Kidney (tissue), 14 donors: ENCODE measurements around the gene TRPC4AP. TPM values are rescaled to one million over a fixed set of nuclear protein-coding genes. Genes with fewer than 3 reads are reported as not detected.

Source experiments
- DNase-seq, 5 donors: peaks; one replicate each; pipeline ENCODE4 v3.0.0-alpha.2; 2013 to 2020
- FAIRE-seq: peaks from 2 replicates; lab custom pipeline; 2012; peaks lifted over from hg19 to GRCh38; lab: Jason Lieb, UNC
- H3K27ac ChIP-seq, 2 donors: one replicate each; pipeline ENCODE4 v1.7.0; 2013; ENCODE audit warnings: low read depth in 2 of 2, low read length in 2 of 2, inconsistent platforms in 1 of 2
- H3K27me3 ChIP-seq: one replicate; pipeline ENCODE4 v1.7.1; 2013; ENCODE audit warnings: low read length, inconsistent platforms; ENCODE audit not compliant: control insufficient read depth, insufficient read depth
- H3K36me3 ChIP-seq, 3 donors: one replicate each; pipeline versions ENCODE4 v1.7.0 to v1.7.1; 2013; ENCODE audit warnings: low read length in 3 of 3, control low read depth in 1 of 3, inconsistent platforms in 1 of 3; ENCODE audit not compliant: insufficient read depth in 3 of 3, control insufficient read depth in 2 of 3
- H3K4me1 ChIP-seq, 3 donors: one replicate each; pipeline versions ENCODE4 v1.7.0 to v1.7.1; 2013; ENCODE audit warnings: low read length in 3 of 3, inconsistent platforms in 1 of 3, low read depth in 1 of 3; ENCODE audit not compliant: control insufficient read depth in 2 of 3, insufficient read depth in 2 of 3
- H3K4me3 ChIP-seq, 3 donors: one replicate each; pipeline versions ENCODE4 v1.7.0 to v1.8.1; 2013; ENCODE audit warnings: low read length in 3 of 3, control low read depth in 1 of 3, inconsistent platforms in 1 of 3
- H3K9ac ChIP-seq, 3 donors: one replicate each; pipeline versions ENCODE4 v1.7.0 to v1.7.1; 2013; ENCODE audit warnings: low read length in 3 of 3, control low read depth in 1 of 3, inconsistent platforms in 1 of 3
- H3K9me3 ChIP-seq, 3 donors: one replicate each; pipeline versions ENCODE4 v1.7.0 to v1.7.1; 2013; ENCODE audit warnings: low read length in 3 of 3, control low read depth in 1 of 3, inconsistent platforms in 1 of 3; ENCODE audit not compliant: control insufficient read depth in 2 of 3, insufficient read depth in 1 of 3
- intact Hi-C: fragments of 100-400 bp; cut with DNase I; formaldehyde crosslinking; loops from one replicate; pipeline ENCODE4 v1.11.1; 2022
- polyA plus RNA-seq: library from polyadenylated mRNA; stranded (reverse); fragments of 350-450 nt; fragmentation: Illumina TruSeq; extraction: RNeasy Lipid Tissue Mini Kit (QIAGEN cat#74804); gene quantifications from one replicate; pipeline ENCODE4 v1.2.3, GENCODE V29; 2014; ENCODE audit warnings: low read depth, low replicate concordance; ENCODE audit not compliant: insufficient read depth
- total RNA-seq: library from RNA; stranded (reverse); fragmentation: NEBNext Ultra II Directional; extraction: Animal tissue kit (Norgen Biotek cat#: 25700); gene quantifications from one replicate; pipeline ENCODE4 v1.2.1, GENCODE V29; 2021
- TF ChIP-seq, protein P1 (sequence below): IDR thresholded peaks from 3 replicates; pipeline ENCODE4 v1.5.1; 2012; ENCODE audit warnings: mild to moderate bottlenecking, moderate library complexity, borderline replicate concordance; ENCODE audit not compliant: insufficient read depth; ENCODE audit errors: extremely low read depth
- donor health status: control.
- donor health status: control.
- donor health status: control.
- donor health status: control.
- donor health status: control.
- donor health status: DM: yes; HTN: yes; CAD: no.
- donor health status: Normal renal cell carcinoma (clear cell type).

TRPC4AP gene
- total and polyA plus RNA-seq, 2 donors from 2014 or later = 36.5 to 51.2 TPM

DNA sequence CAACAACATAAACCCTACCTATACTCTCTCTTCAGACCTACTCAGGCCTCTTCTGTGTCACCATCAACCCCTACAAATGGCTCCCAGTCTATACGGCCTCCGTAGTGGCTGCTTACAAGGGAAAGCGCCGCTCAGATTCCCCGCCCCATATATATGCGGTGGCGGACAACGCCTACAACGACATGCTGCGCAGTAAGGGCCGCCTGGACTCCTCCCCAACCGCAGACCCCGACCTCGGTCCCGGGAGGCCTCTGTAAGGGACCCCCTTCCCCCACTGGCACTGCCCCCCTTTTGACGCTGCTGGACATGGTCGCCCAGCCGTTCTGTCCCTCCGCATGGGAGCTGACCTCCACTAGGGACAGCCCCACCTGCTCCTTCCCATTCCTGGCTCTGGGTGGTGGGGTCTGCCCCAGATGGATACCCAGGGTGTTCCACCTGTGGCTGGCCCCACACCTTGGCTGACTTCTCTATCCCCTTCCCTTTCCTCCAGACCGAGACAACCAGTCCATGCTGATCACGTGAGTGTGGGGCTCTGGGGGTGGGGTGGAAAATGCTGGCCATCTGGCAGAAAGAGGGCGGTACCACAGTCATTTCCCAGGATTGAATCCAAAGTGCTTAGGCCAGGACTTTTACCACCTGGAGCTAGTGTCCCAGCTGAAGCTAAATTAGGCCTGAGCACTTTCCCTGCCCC, 111.9 kb downstream of the TRPC4AP start:
- H3K36me3 ChIP-seq = no peaks in the 10 kb centered on the region
- no peak overlapping the region for H3K9ac ChIP-seq
- H3K4me1 ChIP-seq = peaks cover 0 to 4% (median 0%) of the 10 kb centered on the region in 3 donors
- no peaks in the 10 kb centered on the region for H3K9me3 ChIP-seq
- H3K4me3 ChIP-seq = no peak overlapping the region
- no peaks in the 10 kb centered on the region for H3K27me3 ChIP-seq
- intact Hi-C loops = no loop called here
- FAIRE-seq (no peak), DNase-seq (peak in 2 of 5 donors; percentile 60 to 69)
- H3K27ac ChIP-seq = no peak overlapping the region
- TF ChIP-seq, protein P1, sequence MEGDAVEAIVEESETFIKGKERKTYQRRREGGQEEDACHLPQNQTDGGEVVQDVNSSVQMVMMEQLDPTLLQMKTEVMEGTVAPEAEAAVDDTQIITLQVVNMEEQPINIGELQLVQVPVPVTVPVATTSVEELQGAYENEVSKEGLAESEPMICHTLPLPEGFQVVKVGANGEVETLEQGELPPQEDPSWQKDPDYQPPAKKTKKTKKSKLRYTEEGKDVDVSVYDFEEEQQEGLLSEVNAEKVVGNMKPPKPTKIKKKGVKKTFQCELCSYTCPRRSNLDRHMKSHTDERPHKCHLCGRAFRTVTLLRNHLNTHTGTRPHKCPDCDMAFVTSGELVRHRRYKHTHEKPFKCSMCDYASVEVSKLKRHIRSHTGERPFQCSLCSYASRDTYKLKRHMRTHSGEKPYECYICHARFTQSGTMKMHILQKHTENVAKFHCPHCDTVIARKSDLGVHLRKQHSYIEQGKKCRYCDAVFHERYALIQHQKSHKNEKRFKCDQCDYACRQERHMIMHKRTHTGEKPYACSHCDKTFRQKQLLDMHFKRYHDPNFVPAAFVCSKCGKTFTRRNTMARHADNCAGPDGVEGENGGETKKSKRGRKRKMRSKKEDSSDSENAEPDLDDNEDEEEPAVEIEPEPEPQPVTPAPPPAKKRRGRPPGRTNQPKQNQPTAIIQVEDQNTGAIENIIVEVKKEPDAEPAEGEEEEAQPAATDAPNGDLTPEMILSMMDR = no peak

DNA sequence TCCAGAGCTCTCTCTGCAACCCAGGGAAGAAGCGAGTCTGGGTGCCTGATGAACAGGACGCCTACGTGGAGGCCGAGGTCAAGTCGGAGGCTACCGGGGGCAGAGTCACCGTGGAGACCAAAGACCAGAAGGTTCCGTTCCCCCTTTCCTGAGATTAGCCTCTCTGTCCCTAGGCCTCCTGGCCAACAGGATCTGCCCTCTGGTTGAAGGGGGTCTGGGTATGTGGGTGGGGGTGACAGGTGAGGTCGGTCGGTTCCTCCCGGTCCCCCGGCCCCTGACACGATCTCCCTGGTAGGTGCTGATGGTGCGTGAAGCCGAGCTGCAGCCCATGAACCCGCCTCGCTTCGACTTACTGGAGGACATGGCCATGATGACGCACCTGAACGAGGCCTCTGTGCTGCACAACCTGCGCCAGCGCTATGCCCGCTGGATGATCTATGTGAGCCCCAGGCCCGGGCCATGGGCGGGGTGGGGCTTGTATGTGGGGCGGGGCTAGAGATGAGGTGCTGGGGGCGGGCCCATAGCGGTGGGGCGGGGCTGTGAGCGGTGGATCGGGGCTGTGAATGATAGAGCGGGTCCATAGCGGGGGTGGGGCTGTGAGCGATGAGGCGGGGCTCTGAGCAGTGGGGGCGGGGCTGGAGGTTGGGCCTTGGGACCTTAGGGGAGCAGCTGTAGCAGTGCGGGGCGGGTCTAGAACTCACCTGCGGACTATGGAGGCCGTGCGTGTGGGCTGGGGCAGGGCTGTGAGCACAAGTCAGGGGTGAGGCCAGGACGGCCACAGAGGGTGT, 113.0 kb downstream of the TRPC4AP start:
- no peak for FAIRE-seq
- Histone ChIP-seq H3K9me3 (no peaks in the 10 kb centered on the region), H3K4me1 (peaks cover 0 to 2% (median 0%) of the 10 kb centered on the region in 3 donors), H3K27me3 (no peaks in the 10 kb centered on the region), H3K4me3 (no peak overlapping the region), H3K27ac (no peak overlapping the region), H3K36me3 (no peaks in the 10 kb centered on the region), H3K9ac (no peak overlapping the region)
- TF ChIP-seq, protein P1 = no peak
- DNase-seq = no peak
- intact Hi-C loops = no loop called here

DNA sequence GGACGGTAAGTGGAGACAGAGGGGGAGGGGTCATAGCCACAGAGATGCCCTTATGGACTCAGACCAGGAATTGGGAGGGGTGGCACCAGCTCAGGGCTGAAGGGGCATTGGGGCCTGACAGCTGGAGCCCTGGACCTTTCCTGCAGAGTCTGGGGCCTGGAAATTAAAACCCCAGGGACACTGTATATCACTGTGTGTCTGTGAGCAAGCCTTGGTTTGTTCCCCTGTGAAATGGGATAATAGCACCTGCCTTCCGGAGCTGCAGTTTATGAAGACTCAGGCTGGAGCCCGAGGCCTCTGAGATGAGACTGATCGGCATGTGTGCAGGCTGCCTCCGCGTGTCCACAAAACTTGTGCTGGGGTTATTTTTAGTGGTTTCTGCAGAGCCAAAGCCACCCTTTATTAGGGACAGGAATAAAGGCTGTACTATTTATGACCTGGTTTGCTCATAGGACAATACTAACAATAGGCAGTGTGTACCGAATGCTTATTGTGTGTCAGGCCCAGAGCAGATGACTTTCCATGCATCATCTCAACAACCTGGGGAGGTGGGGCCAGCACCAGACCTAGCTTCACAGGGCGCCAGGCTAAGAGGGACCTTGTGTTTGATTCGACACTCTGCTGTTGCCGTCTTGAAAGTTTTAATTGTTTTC, 114.4 kb downstream of the TRPC4AP start:
- H3K27me3 ChIP-seq = no peaks in the 10 kb centered on the region
- no peak overlapping the region for H3K27ac ChIP-seq
- H3K4me3 ChIP-seq = no peak overlapping the region
- DNase-seq (no peak), FAIRE-seq (no peak)
- intact Hi-C loops = no loop called here
- no peaks in the 10 kb centered on the region for H3K36me3 ChIP-seq
- H3K9ac ChIP-seq = no peak overlapping the region
- H3K4me1 ChIP-seq = no peaks in the 10 kb centered on the region
- H3K9me3 ChIP-seq = no peaks in the 10 kb centered on the region
- TF ChIP-seq, protein P1 = no peak
